CD14-positive monocyte (primary cell): Measurements from ENCODE around the gene SIN3A. TPM values are rescaled to one million over a fixed set of nuclear protein-coding genes. Genes with fewer than 3 reads are reported as not detected.

Experiments
- DNase-seq, 3 donors: peaks; one replicate each; pipeline ENCODE4 v3.0.0-alpha.2; 2011 to 2022
- H2AFZ ChIP-seq: 2 replicates; pipeline ENCODE4 v1.6.0; 2012; ENCODE audit warnings: mild to moderate bottlenecking, low read depth, low read length, inconsistent platforms; ENCODE audit not compliant: insufficient read depth, poor library complexity, severe bottlenecking
- H3K27ac ChIP-seq, 2 donors: 1 replicate in 1 of 2; 2 replicates in 1 of 2; pipeline ENCODE4 v1.5.1; 2012 to 2013; ENCODE audit warnings: low read length in 2 of 2, control low read depth in 1 of 2, inconsistent platforms in 1 of 2, low read depth in 1 of 2, mild to moderate bottlenecking in 1 of 2
- H3K27me3 ChIP-seq, 2 donors: one replicate each; pipeline versions ENCODE4 v1.6.0 to v1.6.1; 2011 to 2013; ENCODE audit warnings: low read length in 2 of 2; ENCODE audit not compliant: control insufficient read depth in 2 of 2, insufficient read depth in 2 of 2
- H3K36me3 ChIP-seq, 2 donors: replicated peaks in 1 of 2; 1 replicate in 1 of 2; 2 replicates in 1 of 2; pipeline versions ENCODE4 v1.5.1 to v1.6.1; 2012 to 2013; ENCODE audit warnings: low read length in 2 of 2, control low read depth in 1 of 2, inconsistent platforms in 1 of 2, mild to moderate bottlenecking in 1 of 2; ENCODE audit not compliant: insufficient read depth in 2 of 2, control insufficient read depth in 1 of 2
- H3K4me1 ChIP-seq, 2 donors: 1 replicate in 1 of 2; 2 replicates in 1 of 2; pipeline versions ENCODE4 v1.5.1 to v1.6.1; 2012 to 2013; ENCODE audit warnings: low read length in 2 of 2, control low read depth in 1 of 2, inconsistent platforms in 1 of 2, mild to moderate bottlenecking in 1 of 2, moderate library complexity in 1 of 2; ENCODE audit not compliant: insufficient read depth in 2 of 2, control insufficient read depth in 1 of 2
- H3K4me2 ChIP-seq: replicated peaks from 2 replicates; pipeline ENCODE3; 2012; ENCODE audit warnings: low read length, moderate library complexity, mild to moderate bottlenecking; ENCODE audit not compliant: poor library complexity, severe bottlenecking; ENCODE audit errors: extremely low read depth
- H3K4me3 ChIP-seq, 3 experiments: fragments of 200-600 bp in 1 of 3; sonication (generic) in 1 of 3; replicated peaks in 1 of 3; 1 replicate in 2 of 3; 2 replicates in 1 of 3; pipeline ENCODE4 v1.5.1; 2011 to 2013; ENCODE audit warnings: low read length in 3 of 3, mild to moderate bottlenecking in 3 of 3, control low read depth in 2 of 3, low read depth in 2 of 3, inconsistent platforms in 1 of 3, moderate library complexity in 1 of 3
- H3K79me2 ChIP-seq: 2 replicates; pipeline ENCODE4 v1.6.0; 2012; ENCODE audit warnings: mild to moderate bottlenecking, control low read depth, inconsistent platforms, low read length, moderate library complexity; ENCODE audit not compliant: insufficient read depth
- H3K9ac ChIP-seq: 2 replicates; pipeline ENCODE4 v1.6.0; 2017; ENCODE audit warnings: low read length, mild to moderate bottlenecking; ENCODE audit not compliant: insufficient read depth, poor library complexity, severe bottlenecking
- H3K9me3 ChIP-seq, 2 donors: replicated peaks in 1 of 2; 1 replicate in 1 of 2; 2 replicates in 1 of 2; pipeline versions ENCODE4 v1.5.1 to v1.6.1; 2012 to 2013; ENCODE audit warnings: low read length in 2 of 2, control low read depth in 1 of 2; ENCODE audit not compliant: control insufficient read depth in 1 of 2, insufficient read depth in 1 of 2
- H4K20me1 ChIP-seq: 2 replicates; pipeline ENCODE4 v1.6.0; 2012; ENCODE audit warnings: mild to moderate bottlenecking, low read length, control low read depth, moderate library complexity; ENCODE audit not compliant: insufficient read depth
- H3K27ac Mint-ChIP-seq, 7 donors: one replicate each; pipeline ENCODE4 v1.8.0; 2020; ENCODE audit warnings: mild to moderate bottlenecking in 7 of 7, mixed read lengths in 7 of 7, moderate library complexity in 6 of 7, inconsistent platforms in 2 of 7
- H3K27me3 Mint-ChIP-seq, 3 donors: one replicate each; pipeline ENCODE4 v1.8.0; 2021 to 2022; ENCODE audit warnings: low read depth in 3 of 3, mild to moderate bottlenecking in 3 of 3, mixed read lengths in 3 of 3, moderate library complexity in 3 of 3, inconsistent platforms in 1 of 3
- H3K36me3 Mint-ChIP-seq, 2 donors: one replicate each; pipeline ENCODE4 v1.8.0; 2020; ENCODE audit warnings: mixed read lengths in 2 of 2, inconsistent platforms in 1 of 2, mild to moderate bottlenecking in 1 of 2
- H3K4me1 Mint-ChIP-seq: one replicate; pipeline ENCODE4 v1.8.0; 2020; ENCODE audit warnings: mild to moderate bottlenecking, mixed read lengths
- H3K4me3 Mint-ChIP-seq, 2 donors: one replicate each; pipeline ENCODE4 v1.8.0; 2020; ENCODE audit warnings: mild to moderate bottlenecking in 2 of 2, mixed read lengths in 2 of 2, moderate library complexity in 1 of 2
- H3K9me3 Mint-ChIP-seq, 7 donors: one replicate each; pipeline ENCODE4 v1.8.0; 2020 to 2022; ENCODE audit warnings: mixed read lengths in 7 of 7, mild to moderate bottlenecking in 6 of 7, moderate library complexity in 6 of 7, inconsistent platforms in 2 of 7
- CTCF ChIP-seq: fragments of 200-600 bp; IDR thresholded peaks from one replicate; pipeline ENCODE4 v1.8.0; 2022; ENCODE audit warnings: antibody characterized with exemption, mild to moderate bottlenecking
- WGBS: methylation state at CpG from one replicate; pipeline ENCODE4 v1.1.5; 2013; ENCODE audit warnings: missing lambda C conversion rate; ENCODE audit not compliant: insufficient coverage; 5-methylcytosine and 5-hydroxymethylcytosine counted together
- intact Hi-C, 2 donors: fragments of 100-400 bp; cut with micrococcal nuclease; formaldehyde crosslinking; loops; one replicate each; pipeline versions ENCODE4 v1.15.0 to v1.15.1; 2023
- polyA plus RNA-seq, 3 donors: library from polyadenylated mRNA; depleted of rRNA in 1 of 3; unstranded in 2 of 3; stranded (reverse) in 1 of 3; fragments of 300-500 nt in 2 of 3; fragments of >200 nt in 1 of 3; fragmentation: Illumina TruSeq in 2 of 3; gene quantifications; 1 replicate in 2 of 3; 2 replicates in 1 of 3; pipeline ENCODE4 v1.2.3, GENCODE V29; 2012 to 2021

SIN3A gene
- polyA plus RNA-seq, 3 donors: 2.3 to 20.7 (median 7.9) TPM

DNA sequence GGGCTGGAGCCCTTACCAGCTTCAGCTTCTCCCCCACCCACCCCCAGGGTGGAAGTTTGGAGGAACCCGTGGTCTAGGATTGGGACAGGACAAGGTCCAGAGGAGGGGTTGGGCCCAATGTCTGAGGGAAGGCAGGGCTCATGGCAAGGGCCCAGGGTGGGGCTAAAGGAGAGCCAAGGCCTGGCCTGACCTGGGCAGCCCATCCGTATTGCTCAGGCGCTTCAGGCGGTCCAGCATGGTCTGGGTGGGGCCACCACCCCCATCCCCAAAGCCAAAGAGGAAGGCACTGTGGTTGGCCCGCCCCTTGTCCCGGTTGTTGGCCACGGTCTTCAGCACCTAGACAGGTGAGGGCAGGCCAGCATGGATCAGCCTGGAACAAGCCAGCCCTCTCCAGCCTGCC, 90.6 kb downstream of the SIN3A start:
- Mint-ChIP-seq H3K27ac (peak overlapping the region in 1 of 7 donors; percentile 75), H3K9me3 (no peaks in the 10 kb centered on the region), H3K4me3 (no peak overlapping the region), H3K27me3 (peaks cover 0 to 2% (median 1%) of the 10 kb centered on the region in 3 donors), H3K36me3 (peaks cover 66 to 99% of the 10 kb centered on the region in 2 donors), H3K4me1 (no peaks in the 10 kb centered on the region)
- no peak for TF ChIP-seq CTCF
- no peak for DNase-seq
- H3K79me2 ChIP-seq: no peaks in the 10 kb centered on the region
- H3K9ac ChIP-seq: no peak overlapping the region
- no peak overlapping the region for H3K27ac ChIP-seq
- no peak overlapping the region for H3K4me3 ChIP-seq
- no peaks in the 10 kb centered on the region for H3K27me3 ChIP-seq
- H3K4me2 ChIP-seq: no peak overlapping the region
- WGBS: 98% methylated on average over 4 of the region's 7 CpGs
- H4K20me1 ChIP-seq: peaks cover 45% of the 10 kb centered on the region
- intact Hi-C loops: no loop called here
- H3K4me1 ChIP-seq: no peaks in the 10 kb centered on the region
- no peaks in the 10 kb centered on the region for H3K9me3 ChIP-seq
- H2AFZ ChIP-seq: no peak overlapping the region
- peaks cover 89 to 98% of the 10 kb centered on the region in 2 donors for H3K36me3 ChIP-seq

GRCh38 chr15:75360391-75360790, 91.1 kb downstream of the SIN3A start:
- Mint-ChIP-seq H3K9me3 (no peaks in the 10 kb centered on the region), H3K4me1 (no peaks in the 10 kb centered on the region), H3K27ac (peak overlapping the region in 2 of 7 donors; percentile 12 to 75), H3K27me3 (peaks cover 0 to 2% (median 1%) of the 10 kb centered on the region in 3 donors), H3K36me3 (peaks cover 65 to 98% of the 10 kb centered on the region in 2 donors), H3K4me3 (peak overlapping the region in 1 of 2 donors; percentile 32)
- no peaks in the 10 kb centered on the region for H3K4me1 ChIP-seq
- DNase-seq: no peak
- no peaks in the 10 kb centered on the region for H3K27me3 ChIP-seq
- peaks cover 40% of the 10 kb centered on the region for H4K20me1 ChIP-seq
- H3K4me3 ChIP-seq: no peak overlapping the region
- no peak for TF ChIP-seq CTCF
- peaks cover 88 to 98% of the 10 kb centered on the region in 2 donors for H3K36me3 ChIP-seq
- no peaks in the 10 kb centered on the region for H3K9me3 ChIP-seq
- no peak overlapping the region for H3K4me2 ChIP-seq
- H3K9ac ChIP-seq: no peak overlapping the region
- intact Hi-C loops: no loop called here
- H3K27ac ChIP-seq: no peak overlapping the region
- no peak overlapping the region for H2AFZ ChIP-seq
- no peaks in the 10 kb centered on the region for H3K79me2 ChIP-seq
- 73% methylated on average over 1 of the region's 1 CpG for WGBS
